IMR-90 (cell line): ENCODE results near the gene SLC43A2.

ENCODE experiments used
- BHLHE40 ChIP-seq: fragments of 150-350 bp; IDR thresholded peaks from 2 replicates; pipeline ENCODE4 v1.6.1; 2016; ENCODE audit warnings: mild to moderate bottlenecking, low read depth, low read length
- CEBPB ChIP-seq: IDR thresholded peaks from 2 replicates; pipeline ENCODE4 v1.6.1; 2012; ENCODE audit warnings: low read depth, low read length, improper control_type of control experiment
- FOS ChIP-seq: fragments of 150-350 bp; IDR thresholded peaks from 2 replicates; pipeline ENCODE4 v1.6.1; 2016; ENCODE audit warnings: low read depth, low read length
- MAZ ChIP-seq: IDR thresholded peaks from 2 replicates; pipeline ENCODE4 v1.6.1; 2012; ENCODE audit warnings: low read depth, mild to moderate bottlenecking, low read length, improper control_type of control experiment, moderate library complexity, borderline replicate concordance
- MXI1 ChIP-seq: IDR thresholded peaks from 2 replicates; pipeline ENCODE4 v1.6.1; 2012; ENCODE audit warnings: low read depth, mild to moderate bottlenecking, low read length, moderate library complexity, borderline replicate concordance
- NFE2L2 ChIP-seq: fragments of 150-350 bp; IDR thresholded peaks from 2 replicates; pipeline ENCODE4 v1.6.1; 2016; ENCODE audit warnings: low read depth, mild to moderate bottlenecking, low read length
- POLR2A ChIP-seq: IDR thresholded peaks from 2 replicates; pipeline ENCODE4 v1.6.1; 2012; ENCODE audit warnings: mild to moderate bottlenecking, low read depth, low read length
- RCOR1 ChIP-seq: IDR thresholded peaks from 2 replicates; pipeline ENCODE4 v1.6.1; 2012; ENCODE audit warnings: mild to moderate bottlenecking, low read length, improper control_type of control experiment; ENCODE audit not compliant: insufficient replicate concordance
- RFX5 ChIP-seq: IDR thresholded peaks from 2 replicates; pipeline ENCODE4 v1.8.0; 2012; ENCODE audit warnings: low read depth, mild to moderate bottlenecking, low read length, moderate library complexity
- TF ChIP-seq, protein P1 (sequence below): conservative IDR thresholded peaks from 2 replicates; pipeline ENCODE4 v1.5.1; 2012; ENCODE audit warnings: mild to moderate bottlenecking, low read depth, low read length, improper control_type of control experiment
- TF ChIP-seq, protein P2 (sequence below): fragments of 150-350 bp; IDR thresholded peaks from 2 replicates; pipeline ENCODE4 v1.6.1; 2017; ENCODE audit warnings: mild to moderate bottlenecking, antibody characterized with exemption, low read length, low read depth
- TF ChIP-seq, protein P3 (sequence below): fragments of 150-350 bp; IDR thresholded peaks from 2 replicates; pipeline ENCODE4 v1.6.1; 2016; ENCODE audit warnings: low read depth, mild to moderate bottlenecking, low read length, moderate library complexity, borderline replicate concordance

DNA sequence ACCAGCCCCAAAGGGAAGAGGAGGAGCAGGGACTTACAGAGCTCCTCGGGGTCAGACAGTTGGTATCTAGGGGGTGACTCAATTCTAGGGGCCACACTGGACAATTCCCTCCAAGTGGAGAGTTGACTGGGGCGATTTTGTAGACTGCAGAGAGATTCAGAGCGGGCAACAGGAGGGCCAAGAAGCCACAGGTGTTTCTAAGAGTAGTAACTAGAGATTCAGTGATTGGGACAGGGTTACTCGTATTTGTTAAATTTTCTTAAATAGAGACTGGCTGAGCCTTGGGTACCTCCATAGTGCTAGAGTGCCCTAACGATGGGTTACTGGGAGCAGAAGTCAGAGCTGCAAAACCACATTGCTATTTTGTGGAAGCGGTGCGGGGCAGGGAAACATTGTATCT lies 109.0 kb downstream of the SLC43A2 start:
- TF ChIP-seq RFX5 (no peak), POLR2A (no peak), CEBPB (no peak), BHLHE40 (no peak), MXI1 (no peak), NFE2L2 (no peak), MAZ (no peak), FOS (no peak), RCOR1 (no peak)
- TF ChIP-seq, protein P1, sequence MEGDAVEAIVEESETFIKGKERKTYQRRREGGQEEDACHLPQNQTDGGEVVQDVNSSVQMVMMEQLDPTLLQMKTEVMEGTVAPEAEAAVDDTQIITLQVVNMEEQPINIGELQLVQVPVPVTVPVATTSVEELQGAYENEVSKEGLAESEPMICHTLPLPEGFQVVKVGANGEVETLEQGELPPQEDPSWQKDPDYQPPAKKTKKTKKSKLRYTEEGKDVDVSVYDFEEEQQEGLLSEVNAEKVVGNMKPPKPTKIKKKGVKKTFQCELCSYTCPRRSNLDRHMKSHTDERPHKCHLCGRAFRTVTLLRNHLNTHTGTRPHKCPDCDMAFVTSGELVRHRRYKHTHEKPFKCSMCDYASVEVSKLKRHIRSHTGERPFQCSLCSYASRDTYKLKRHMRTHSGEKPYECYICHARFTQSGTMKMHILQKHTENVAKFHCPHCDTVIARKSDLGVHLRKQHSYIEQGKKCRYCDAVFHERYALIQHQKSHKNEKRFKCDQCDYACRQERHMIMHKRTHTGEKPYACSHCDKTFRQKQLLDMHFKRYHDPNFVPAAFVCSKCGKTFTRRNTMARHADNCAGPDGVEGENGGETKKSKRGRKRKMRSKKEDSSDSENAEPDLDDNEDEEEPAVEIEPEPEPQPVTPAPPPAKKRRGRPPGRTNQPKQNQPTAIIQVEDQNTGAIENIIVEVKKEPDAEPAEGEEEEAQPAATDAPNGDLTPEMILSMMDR = no peak
- TF ChIP-seq, protein P2, sequence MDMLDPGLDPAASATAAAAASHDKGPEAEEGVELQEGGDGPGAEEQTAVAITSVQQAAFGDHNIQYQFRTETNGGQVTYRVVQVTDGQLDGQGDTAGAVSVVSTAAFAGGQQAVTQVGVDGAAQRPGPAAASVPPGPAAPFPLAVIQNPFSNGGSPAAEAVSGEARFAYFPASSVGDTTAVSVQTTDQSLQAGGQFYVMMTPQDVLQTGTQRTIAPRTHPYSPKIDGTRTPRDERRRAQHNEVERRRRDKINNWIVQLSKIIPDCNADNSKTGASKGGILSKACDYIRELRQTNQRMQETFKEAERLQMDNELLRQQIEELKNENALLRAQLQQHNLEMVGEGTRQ = no peak
- TF ChIP-seq, protein P3, sequence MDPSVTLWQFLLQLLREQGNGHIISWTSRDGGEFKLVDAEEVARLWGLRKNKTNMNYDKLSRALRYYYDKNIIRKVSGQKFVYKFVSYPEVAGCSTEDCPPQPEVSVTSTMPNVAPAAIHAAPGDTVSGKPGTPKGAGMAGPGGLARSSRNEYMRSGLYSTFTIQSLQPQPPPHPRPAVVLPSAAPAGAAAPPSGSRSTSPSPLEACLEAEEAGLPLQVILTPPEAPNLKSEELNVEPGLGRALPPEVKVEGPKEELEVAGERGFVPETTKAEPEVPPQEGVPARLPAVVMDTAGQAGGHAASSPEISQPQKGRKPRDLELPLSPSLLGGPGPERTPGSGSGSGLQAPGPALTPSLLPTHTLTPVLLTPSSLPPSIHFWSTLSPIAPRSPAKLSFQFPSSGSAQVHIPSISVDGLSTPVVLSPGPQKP = no peak
